Activated CD4-positive, alpha-beta T cell treated with anti-CD3 and anti-CD28 coated beads, Interleukin-2, amount 10 ng/mL, durations not matched to agents 24 days and 14 days (primary cell): Measurements from ENCODE around the gene C16orf96. TPM values are rescaled to one million over a fixed set of nuclear protein-coding genes. Genes with fewer than 3 reads are reported as not detected.

ENCODE experiments used
- DNase-seq: peaks from one replicate; pipeline ENCODE4 v3.0.0; 2022
- H3K27ac Mint-ChIP-seq: one replicate; pipeline ENCODE4 v1.8.0; 2022; ENCODE audit warnings: mild to moderate bottlenecking, mixed read lengths
- H3K27me3 Mint-ChIP-seq: one replicate; pipeline ENCODE4 v1.8.0; 2022; ENCODE audit warnings: mixed read lengths
- H3K36me3 Mint-ChIP-seq: one replicate; pipeline ENCODE4 v1.8.0; 2022; ENCODE audit warnings: low read depth, mild to moderate bottlenecking, mixed read lengths
- H3K4me1 Mint-ChIP-seq: one replicate; pipeline ENCODE4 v1.8.0; 2021; ENCODE audit warnings: mixed read lengths
- H3K4me3 Mint-ChIP-seq: one replicate; pipeline ENCODE4 v1.8.0; 2022; ENCODE audit warnings: mild to moderate bottlenecking, moderate library complexity, mixed read lengths
- H3K9me3 Mint-ChIP-seq: one replicate; pipeline ENCODE4 v1.8.0; 2021; ENCODE audit warnings: mixed read lengths
- intact Hi-C: fragments of 100-400 bp; cut with micrococcal nuclease; formaldehyde crosslinking; loops from one replicate; pipeline ENCODE4 v1.15.1; 2023
- total RNA-seq: library from RNA; stranded (reverse); gene quantifications from 2 replicates; pipeline ENCODE4 v1.2.3, GENCODE V29; 2022

C16orf96 gene
- total RNA-seq, 1 donor from 2014 or later: not detected

DNA sequence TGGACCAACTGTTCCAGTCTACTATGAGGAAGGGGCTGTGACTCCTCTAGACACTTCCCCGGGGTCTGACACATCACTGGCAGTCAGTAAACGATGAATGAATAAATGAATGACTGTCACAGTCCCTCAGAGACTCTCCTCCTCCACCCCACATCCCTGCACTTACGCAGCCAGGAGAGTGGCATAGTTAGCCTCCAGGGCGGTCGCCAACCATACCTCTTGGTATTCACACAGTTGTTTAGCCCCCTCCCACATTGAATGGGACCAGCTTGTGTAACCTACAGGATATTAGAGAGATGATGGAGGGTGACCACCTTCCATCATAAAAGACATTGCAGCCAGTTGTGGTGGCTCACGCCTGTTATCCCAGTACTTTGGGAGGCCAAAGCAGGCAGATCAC, 32.8 kb downstream of the C16orf96 start:
- Mint-ChIP-seq H3K36me3 (no peaks in the 10 kb centered on the region), H3K27ac (no peak overlapping the region), H3K27me3 (peaks cover 10% of the 10 kb centered on the region), H3K4me3 (no peak overlapping the region), H3K4me1 (peaks cover 4% of the 10 kb centered on the region), H3K9me3 (no peaks in the 10 kb centered on the region)
- intact Hi-C loops: no loop called here
- no peak for DNase-seq

DNA sequence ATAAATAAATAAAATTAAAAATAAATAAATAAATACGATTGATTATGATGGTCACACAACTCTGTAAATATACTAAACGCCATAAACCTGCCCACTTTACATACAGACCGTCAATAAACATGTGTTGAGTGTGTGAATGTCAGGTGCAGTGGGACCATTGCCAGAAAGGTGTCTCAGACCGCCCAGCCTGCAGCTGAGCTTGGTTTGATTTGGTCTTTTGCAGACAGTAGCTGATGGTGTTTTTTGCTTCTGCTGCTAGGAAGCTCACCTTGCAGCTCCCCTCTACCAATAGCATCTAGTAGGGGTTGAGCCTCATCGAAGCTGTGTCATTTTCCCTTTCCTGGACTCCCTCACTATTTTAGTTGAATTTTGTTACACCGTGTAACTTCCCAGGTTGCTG, 35.1 kb downstream of the C16orf96 start:
- H3K27me3 Mint-ChIP-seq: peaks cover 6% of the 10 kb centered on the region
- no peak overlapping the region for H3K27ac Mint-ChIP-seq
- no peaks in the 10 kb centered on the region for H3K9me3 Mint-ChIP-seq
- no peak overlapping the region for H3K4me3 Mint-ChIP-seq
- intact Hi-C loops: no loop called here
- no peaks in the 10 kb centered on the region for H3K36me3 Mint-ChIP-seq
- H3K4me1 Mint-ChIP-seq: no peaks in the 10 kb centered on the region
- no peak for DNase-seq

DNA sequence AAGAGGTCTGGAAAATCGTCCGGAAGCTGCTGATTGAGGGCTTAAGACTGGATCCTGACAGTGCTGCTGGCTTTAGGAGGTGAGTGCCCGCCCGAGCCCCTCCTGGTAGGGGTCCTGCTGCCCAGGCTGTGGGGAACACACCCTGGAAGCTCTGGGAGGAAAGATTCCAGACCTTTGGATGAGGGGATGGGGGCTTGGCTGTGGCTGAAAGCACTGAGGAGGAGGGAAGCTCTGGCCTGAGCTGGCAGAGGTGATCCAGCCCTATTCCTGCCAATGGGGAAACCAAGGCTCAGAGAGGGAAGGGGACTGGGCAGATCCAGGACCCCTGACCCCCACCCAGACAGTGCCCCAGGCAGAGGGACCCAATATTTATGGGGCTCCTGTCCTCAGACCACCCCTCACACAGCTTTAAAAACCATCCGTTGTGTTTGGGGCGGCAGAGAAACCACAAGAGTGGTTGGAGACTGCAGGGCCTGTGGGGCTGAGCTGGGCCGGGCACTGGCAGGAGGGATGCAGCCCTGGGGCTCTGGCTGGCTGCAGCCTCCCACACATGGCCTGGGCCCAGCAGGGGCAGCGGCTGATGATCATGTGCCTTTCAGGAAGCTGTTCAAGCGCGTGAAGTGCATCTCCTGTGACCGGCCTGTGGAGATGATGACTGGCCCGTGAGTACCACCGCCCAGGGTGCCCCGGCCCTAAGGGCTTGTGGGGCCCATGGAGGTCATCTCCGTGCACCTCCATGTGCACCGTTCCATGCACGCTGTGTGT, 35.7 kb downstream of the C16orf96 start:
- Mint-ChIP-seq H3K4me3 (no peak overlapping the region), H3K4me1 (no peaks in the 10 kb centered on the region), H3K36me3 (no peaks in the 10 kb centered on the region), H3K27ac (no peak overlapping the region), H3K27me3 (peaks cover 2% of the 10 kb centered on the region), H3K9me3 (no peaks in the 10 kb centered on the region)
- no peak for DNase-seq
- intact Hi-C loops: no loop called here

GRCh38 chr16:4593086-4593485, 36.9 kb downstream of the C16orf96 start:
- no peak for DNase-seq
- H3K36me3 Mint-ChIP-seq: no peaks in the 10 kb centered on the region
- no peak overlapping the region for H3K4me3 Mint-ChIP-seq
- no peak overlapping the region for H3K27ac Mint-ChIP-seq
- H3K4me1 Mint-ChIP-seq: no peaks in the 10 kb centered on the region
- no peaks in the 10 kb centered on the region for H3K27me3 Mint-ChIP-seq
- no peaks in the 10 kb centered on the region for H3K9me3 Mint-ChIP-seq
- intact Hi-C loops: no loop called here

GRCh38 chr16:4594433-4595410, 38.6 kb downstream of the C16orf96 start:
- Mint-ChIP-seq H3K36me3 (no peaks in the 10 kb centered on the region), H3K27ac (no peak overlapping the region), H3K9me3 (no peaks in the 10 kb centered on the region), H3K4me3 (no peak overlapping the region), H3K27me3 (no peaks in the 10 kb centered on the region), H3K4me1 (no peaks in the 10 kb centered on the region)
- DNase-seq: no peak
- intact Hi-C loops: no loop called here

DNA sequence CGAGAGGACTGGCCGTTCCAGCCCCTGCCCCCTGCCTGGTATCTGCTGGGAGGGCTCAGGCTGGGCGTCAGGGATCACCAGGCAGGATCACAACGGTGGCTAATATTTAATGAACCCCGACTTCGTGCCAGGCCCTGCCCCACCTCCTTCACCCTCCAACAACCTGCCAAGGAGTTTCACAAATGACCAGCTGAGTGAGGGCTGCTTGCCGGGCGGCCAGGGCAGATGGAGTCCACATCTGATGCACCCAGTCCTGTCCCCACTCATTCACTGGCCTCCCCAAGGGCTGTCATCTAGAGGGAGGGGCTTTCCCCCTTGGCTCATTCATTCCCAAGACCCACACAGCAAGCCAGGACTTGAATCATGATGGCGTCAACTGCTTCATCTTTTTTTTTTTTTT, 41.0 kb downstream of the C16orf96 start:
- Mint-ChIP-seq H3K9me3 (no peaks in the 10 kb centered on the region), H3K4me1 (no peaks in the 10 kb centered on the region), H3K27ac (no peak overlapping the region), H3K27me3 (peaks cover 3% of the 10 kb centered on the region), H3K36me3 (no peaks in the 10 kb centered on the region), H3K4me3 (no peak overlapping the region)
- intact Hi-C loops: no loop called here
- no peak for DNase-seq

DNA sequence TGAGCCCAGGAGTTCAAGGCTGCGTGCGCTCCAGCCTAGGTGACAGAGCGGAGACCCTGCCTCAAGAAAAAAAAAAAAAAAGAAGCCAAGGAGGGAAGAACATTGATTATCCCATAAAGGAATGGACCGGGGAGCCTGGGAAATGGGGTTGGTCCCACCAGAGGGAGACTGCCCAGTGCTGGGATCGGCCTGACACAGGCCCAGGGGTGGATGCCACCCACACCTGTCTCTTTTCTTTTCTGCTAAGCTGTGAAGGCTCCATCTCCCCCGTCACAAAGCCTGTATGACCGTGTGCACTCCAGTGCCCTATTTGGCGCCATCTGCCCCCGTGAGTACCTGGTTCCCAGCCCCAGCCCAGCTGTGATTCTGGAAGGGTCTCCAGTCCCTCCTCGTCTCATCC, 42.9 kb downstream of the C16orf96 start:
- Mint-ChIP-seq H3K27me3 (peaks cover 3% of the 10 kb centered on the region), H3K9me3 (no peaks in the 10 kb centered on the region), H3K4me3 (no peak overlapping the region), H3K4me1 (no peaks in the 10 kb centered on the region), H3K27ac (no peak overlapping the region), H3K36me3 (no peaks in the 10 kb centered on the region)
- DNase-seq: no peak
- intact Hi-C loops: no loop called here

DNA sequence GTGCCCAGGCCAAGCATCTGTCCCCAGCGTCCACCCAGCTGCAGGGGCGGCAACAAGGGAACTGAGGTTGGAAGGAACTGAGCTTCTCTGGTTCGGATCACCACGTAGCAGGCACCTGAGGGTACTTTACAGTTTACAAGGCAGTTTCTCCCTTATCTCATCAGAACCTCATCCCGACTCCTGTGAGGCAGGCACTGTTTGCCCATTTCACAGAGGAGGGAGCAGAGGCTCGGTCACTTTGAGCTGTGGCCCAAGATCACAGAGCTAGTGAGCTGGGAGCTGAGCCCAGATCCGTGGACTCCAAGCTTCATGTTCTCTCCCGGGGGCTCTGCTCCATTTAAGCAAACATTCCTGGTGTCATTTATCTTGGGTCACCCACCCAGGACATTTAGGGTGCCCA, 43.4 kb downstream of the C16orf96 start:
- peaks cover 3% of the 10 kb centered on the region for H3K27me3 Mint-ChIP-seq
- no peak overlapping the region for H3K27ac Mint-ChIP-seq
- DNase-seq: no peak
- H3K4me3 Mint-ChIP-seq: no peak overlapping the region
- no peaks in the 10 kb centered on the region for H3K36me3 Mint-ChIP-seq
- no peaks in the 10 kb centered on the region for H3K4me1 Mint-ChIP-seq
- intact Hi-C loops: no loop called here
- H3K9me3 Mint-ChIP-seq: no peaks in the 10 kb centered on the region

DNA sequence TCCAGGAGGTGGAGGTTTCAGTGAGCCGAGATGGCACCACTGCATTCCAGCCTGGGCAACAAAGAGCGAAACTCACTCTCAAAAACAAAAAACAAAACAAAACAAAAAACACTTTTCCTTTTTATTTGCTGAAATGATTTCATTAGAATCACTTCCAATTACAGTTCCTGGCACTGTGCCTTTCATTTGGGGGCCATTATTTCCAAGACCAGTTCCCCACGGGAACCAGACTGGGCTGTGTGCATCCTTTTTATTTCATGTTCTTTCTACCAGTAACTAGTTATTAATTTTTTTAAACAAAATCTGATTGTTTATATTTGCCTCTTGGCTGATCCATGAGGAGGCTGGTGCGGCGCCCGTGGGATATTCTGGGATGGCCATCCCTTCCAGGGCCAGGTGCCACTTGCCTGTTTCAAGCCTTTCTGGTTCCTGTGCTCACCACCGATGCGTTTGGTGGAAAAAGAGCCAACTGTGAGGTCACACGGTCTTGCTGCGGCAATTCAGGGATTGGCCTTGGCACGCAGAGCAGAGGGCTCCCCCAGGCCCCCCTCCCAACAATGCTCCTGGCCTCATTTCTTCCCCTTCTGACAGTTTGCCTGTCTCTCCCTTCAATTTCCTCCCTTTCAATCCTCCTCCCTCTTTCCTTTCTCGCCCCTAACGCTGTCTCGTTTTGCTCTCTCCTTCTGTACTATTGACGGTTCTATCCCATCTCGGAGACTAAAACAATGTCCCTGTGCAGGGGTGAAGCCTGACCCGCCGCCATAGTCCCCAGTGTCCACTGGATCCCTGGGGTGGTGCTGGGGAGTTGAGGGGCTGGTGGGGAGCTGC, 45.1 kb downstream of the C16orf96 start:
- no peak overlapping the region for H3K4me3 Mint-ChIP-seq
- intact Hi-C loops: no loop called here
- no peak overlapping the region for H3K27ac Mint-ChIP-seq
- no peaks in the 10 kb centered on the region for H3K36me3 Mint-ChIP-seq
- H3K4me1 Mint-ChIP-seq: no peaks in the 10 kb centered on the region
- peaks cover 3% of the 10 kb centered on the region for H3K27me3 Mint-ChIP-seq
- no peak for DNase-seq
- H3K9me3 Mint-ChIP-seq: no peaks in the 10 kb centered on the region

GRCh38 chr16:4601864-4602186, 45.7 kb downstream of the C16orf96 start:
- H3K27ac Mint-ChIP-seq: no peak overlapping the region
- no peaks in the 10 kb centered on the region for H3K9me3 Mint-ChIP-seq
- intact Hi-C loops: no loop called here
- H3K36me3 Mint-ChIP-seq: no peaks in the 10 kb centered on the region
- H3K4me1 Mint-ChIP-seq: no peaks in the 10 kb centered on the region
- peaks cover 3% of the 10 kb centered on the region for H3K27me3 Mint-ChIP-seq
- no peak overlapping the region for H3K4me3 Mint-ChIP-seq
- DNase-seq: no peak

GRCh38 chr16:4602331-4602730, 46.2 kb downstream of the C16orf96 start:
- H3K27me3 Mint-ChIP-seq: peaks cover 3% of the 10 kb centered on the region
- H3K36me3 Mint-ChIP-seq: no peaks in the 10 kb centered on the region
- DNase-seq: no peak
- H3K4me3 Mint-ChIP-seq: no peak overlapping the region
- intact Hi-C loops: no loop called here
- no peak overlapping the region for H3K27ac Mint-ChIP-seq
- H3K4me1 Mint-ChIP-seq: no peaks in the 10 kb centered on the region
- no peaks in the 10 kb centered on the region for H3K9me3 Mint-ChIP-seq

GRCh38 chr16:4603624-4604170, 47.6 kb downstream of the C16orf96 start:
- DNase-seq: no peak
- Mint-ChIP-seq H3K27ac (no peak overlapping the region), H3K27me3 (peaks cover 3% of the 10 kb centered on the region), H3K36me3 (no peaks in the 10 kb centered on the region), H3K9me3 (no peaks in the 10 kb centered on the region), H3K4me1 (no peaks in the 10 kb centered on the region), H3K4me3 (no peak overlapping the region)
- intact Hi-C loops: no loop called here

GRCh38 chr16:4604401-4604800, 48.3 kb downstream of the C16orf96 start:
- Mint-ChIP-seq H3K27ac (no peak overlapping the region), H3K36me3 (no peaks in the 10 kb centered on the region), H3K27me3 (peaks cover 3% of the 10 kb centered on the region), H3K4me3 (no peak overlapping the region), H3K4me1 (no peaks in the 10 kb centered on the region), H3K9me3 (no peaks in the 10 kb centered on the region)
- no peak for DNase-seq
- intact Hi-C loops: no loop called here
